HG02938 (cell line): ENCODE results near the gene EEF1A2.

Experiments used
- ATAC-seq: cut with Tn5 transposase; IDR thresholded peaks from one replicate; pipeline ENCODE4 v1.9.1; 2021; ENCODE audit warnings: mild to moderate bottlenecking, moderate library complexity; ENCODE audit not compliant: unreplicated experiment

EEF1A2 gene

GRCh38 chr20:63537525-63538203 lies 38.8 kb upstream of the EEF1A2 start:
- ATAC-seq, result peak; percentile 77

GRCh38 chr20:63536997-63537524 lies 38.2 kb upstream of the EEF1A2 start, which contains the start of gene PTK6:
Gene PTK6 (minus strand): TSS chr20:63537376. CDS start chr20:63537314, 62 bp downstream.
- peak; percentile 11 for ATAC-seq

GRCh38 chr20:63536241-63536977 lies 37.5 kb upstream of the EEF1A2 start:
- no peak for ATAC-seq

GRCh38 chr20:63534831-63535651 lies 36.2 kb upstream of the EEF1A2 start:
- ATAC-seq, result no peak

- no peak for ATAC-seq
Measured at GRCh38 chr20:63534427-63534830, 35.5 kb upstream of the EEF1A2 start.

GRCh38 chr20:63533871-63534393 lies 35.0 kb upstream of the EEF1A2 start:
- ATAC-seq, result no peak

GRCh38 chr20:63533388-63533787 lies 34.5 kb upstream of the EEF1A2 start:
- no peak for ATAC-seq

GRCh38 chr20:63532449-63532971 lies 33.6 kb upstream of the EEF1A2 start:
- ATAC-seq, result no peak

GRCh38 chr20:63531686-63532448 lies 33.0 kb upstream of the EEF1A2 start:
- no peak for ATAC-seq

- no peak for ATAC-seq
Measured at GRCh38 chr20:63530788-63531160, 31.9 kb upstream of the EEF1A2 start.

- ATAC-seq, result no peak
Measured at GRCh38 chr20:63529861-63530787, 31.2 kb upstream of the EEF1A2 start.

GRCh38 chr20:63529180-63529860 lies 30.4 kb upstream of the EEF1A2 start:
- no peak for ATAC-seq

GRCh38 chr20:63527184-63527583 lies 28.3 kb upstream of the EEF1A2 start:
- ATAC-seq, result no peak

- no peak for ATAC-seq
Measured at GRCh38 chr20:63525971-63526370, 27.1 kb upstream of the EEF1A2 start.

GRCh38 chr20:63525185-63525584 lies 26.3 kb upstream of the EEF1A2 start:
- no peak for ATAC-seq

- no peak for ATAC-seq
Measured at GRCh38 chr20:63522981-63523611, 24.2 kb upstream of the EEF1A2 start.

GRCh38 chr20:63522091-63522868 lies 23.4 kb upstream of the EEF1A2 start:
- ATAC-seq, result no peak
